Measurements from ENCODE around the gene HDGF. TPM values are rescaled to one million over a fixed set of nuclear protein-coding genes. Genes with fewer than 3 reads are reported as not detected.

HDGF gene
- total and polyA plus RNA-seq, 12 donors, result 69.8 to 202 (median 144) TPM

DNA sequence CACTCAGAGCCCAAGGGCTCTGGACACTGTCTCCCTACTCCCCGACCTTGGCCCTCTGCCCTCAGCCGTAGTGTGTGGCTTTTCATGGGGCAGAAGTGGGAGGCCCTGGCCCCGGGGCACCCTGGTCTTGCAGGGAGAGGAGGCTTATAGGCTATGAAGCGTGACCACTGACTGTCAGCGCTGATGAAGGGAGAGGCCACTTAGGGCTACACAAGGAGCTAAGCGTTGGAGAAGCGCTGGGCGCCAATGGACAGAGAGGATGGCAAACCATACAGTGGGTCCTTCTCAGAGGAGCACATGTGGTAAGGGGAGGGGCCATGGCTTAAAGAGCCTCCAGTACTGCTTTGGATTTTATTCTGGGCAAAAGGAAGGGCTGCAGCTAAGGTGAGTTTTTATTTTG is 54.0 kb downstream of the HDGF start:
- H3K4me1 ChIP-seq, result peaks cover 0 to 8% (median 3%) of the 10 kb centered on the region in 9 donors
- H3K9me3 ChIP-seq, result no peaks in the 10 kb centered on the region
- peaks cover 0 to 3% (median 0%) of the 10 kb centered on the region in 9 donors for H3K36me3 ChIP-seq
- intact Hi-C loops (cut with DNase I), result loop anchor here in 8 of 10 donors (10.0 kb wide), 5 partner anchors 63 to 227 kb away; partner anchors contain the start of genes NTRK1 (in 3 of the 8), INSRR (in 1 of the 8) and LRRC71 (in 1 of the 8)
- no peak overlapping the region for H3K4me3 ChIP-seq
- WGBS, 2 donors, result 83 to 86% methylated on average over 8 of the region's 8 CpGs
- TF ChIP-seq, protein P1, sequence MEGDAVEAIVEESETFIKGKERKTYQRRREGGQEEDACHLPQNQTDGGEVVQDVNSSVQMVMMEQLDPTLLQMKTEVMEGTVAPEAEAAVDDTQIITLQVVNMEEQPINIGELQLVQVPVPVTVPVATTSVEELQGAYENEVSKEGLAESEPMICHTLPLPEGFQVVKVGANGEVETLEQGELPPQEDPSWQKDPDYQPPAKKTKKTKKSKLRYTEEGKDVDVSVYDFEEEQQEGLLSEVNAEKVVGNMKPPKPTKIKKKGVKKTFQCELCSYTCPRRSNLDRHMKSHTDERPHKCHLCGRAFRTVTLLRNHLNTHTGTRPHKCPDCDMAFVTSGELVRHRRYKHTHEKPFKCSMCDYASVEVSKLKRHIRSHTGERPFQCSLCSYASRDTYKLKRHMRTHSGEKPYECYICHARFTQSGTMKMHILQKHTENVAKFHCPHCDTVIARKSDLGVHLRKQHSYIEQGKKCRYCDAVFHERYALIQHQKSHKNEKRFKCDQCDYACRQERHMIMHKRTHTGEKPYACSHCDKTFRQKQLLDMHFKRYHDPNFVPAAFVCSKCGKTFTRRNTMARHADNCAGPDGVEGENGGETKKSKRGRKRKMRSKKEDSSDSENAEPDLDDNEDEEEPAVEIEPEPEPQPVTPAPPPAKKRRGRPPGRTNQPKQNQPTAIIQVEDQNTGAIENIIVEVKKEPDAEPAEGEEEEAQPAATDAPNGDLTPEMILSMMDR (IDR thresholded peaks at IDR 0.05), result no peak
- peaks cover 0 to 51% (median 40%) of the 10 kb centered on the region in 7 donors for H3K27me3 ChIP-seq
- no peak overlapping the region for H3K27ac ChIP-seq
- ATAC-seq (no peak), DNase-seq (no peak)

DNA sequence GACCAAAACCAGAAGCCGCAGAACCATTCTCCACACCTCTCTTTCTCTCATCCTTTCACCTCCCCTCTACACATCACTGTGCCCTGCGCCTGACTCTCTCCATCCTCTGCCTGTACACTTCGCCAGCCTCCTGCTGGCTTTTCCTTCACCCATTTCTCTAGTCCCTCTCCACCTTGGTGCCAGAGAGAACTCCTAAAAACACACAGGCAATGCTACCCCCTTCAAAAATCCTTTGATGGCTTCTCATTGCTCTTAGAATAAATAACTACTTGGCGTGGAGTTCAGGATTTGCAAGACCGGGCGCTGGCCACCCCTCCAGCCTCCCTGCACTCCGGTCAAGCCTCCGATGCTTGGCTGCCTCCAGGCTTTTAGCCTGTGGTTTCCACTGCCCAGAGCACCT is 54.7 kb downstream of the HDGF start:
- ATAC-seq, result no peak
- no peak for DNase-seq
- Histone ChIP-seq H3K27me3 (peaks cover 0 to 52% (median 38%) of the 10 kb centered on the region in 7 donors), H3K27ac (no peak overlapping the region), H3K4me1 (peaks cover 0 to 14% (median 6%) of the 10 kb centered on the region in 9 donors), H3K9me3 (no peaks in the 10 kb centered on the region), H3K4me3 (no peak overlapping the region), H3K36me3 (peaks cover 0 to 3% (median 0%) of the 10 kb centered on the region in 9 donors)
- intact Hi-C loops (cut with DNase I), result loop anchor here in 8 of 10 donors (10.0 kb wide), 5 partner anchors 62 to 228 kb away; partner anchors contain the start of genes NTRK1 (in 3 of the 8), INSRR (in 1 of the 8) and LRRC71 (in 1 of the 8)
- 91 to 98% methylated on average over 8 of the region's 8 CpGs for WGBS, 2 donors
- TF ChIP-seq, protein P1 (IDR thresholded peaks at IDR 0.05), result no peak

DNA sequence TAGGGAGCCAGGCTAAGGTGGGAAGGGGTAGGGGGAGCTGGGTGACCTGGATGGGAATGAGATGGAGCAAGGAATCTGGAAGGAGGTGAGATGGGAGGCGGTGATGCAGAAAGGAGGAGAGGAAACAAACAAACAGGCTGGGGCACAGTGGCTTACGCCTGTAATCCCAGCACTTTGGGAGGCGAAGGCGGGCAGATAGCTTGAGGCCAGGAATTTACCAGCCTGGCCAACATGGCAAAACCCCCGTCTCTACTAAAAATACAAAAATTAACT is 56.8 kb downstream of the HDGF start:
- 94 to 98% methylated on average over 5 of the region's 5 CpGs for WGBS, 2 donors
- no peaks in the 10 kb centered on the region for H3K36me3 ChIP-seq
- H3K4me3 ChIP-seq, result no peak overlapping the region
- no peak for DNase-seq
- H3K4me1 ChIP-seq, result peaks cover 0 to 20% (median 11%) of the 10 kb centered on the region in 9 donors
- H3K9me3 ChIP-seq, result no peaks in the 10 kb centered on the region
- no peak overlapping the region for H3K27ac ChIP-seq
- intact Hi-C loops (cut with DNase I), result loop anchor here in 8 of 10 donors (10.0 kb wide), 5 partner anchors 60 to 230 kb away; partner anchors contain the start of genes NTRK1 (in 3 of the 8), INSRR (in 1 of the 8) and LRRC71 (in 1 of the 8)
- H3K27me3 ChIP-seq, result peaks cover 0 to 52% (median 39%) of the 10 kb centered on the region in 7 donors
- no peak for ATAC-seq
- TF ChIP-seq, protein P1 (IDR thresholded peaks at IDR 0.05), result no peak

DNA sequence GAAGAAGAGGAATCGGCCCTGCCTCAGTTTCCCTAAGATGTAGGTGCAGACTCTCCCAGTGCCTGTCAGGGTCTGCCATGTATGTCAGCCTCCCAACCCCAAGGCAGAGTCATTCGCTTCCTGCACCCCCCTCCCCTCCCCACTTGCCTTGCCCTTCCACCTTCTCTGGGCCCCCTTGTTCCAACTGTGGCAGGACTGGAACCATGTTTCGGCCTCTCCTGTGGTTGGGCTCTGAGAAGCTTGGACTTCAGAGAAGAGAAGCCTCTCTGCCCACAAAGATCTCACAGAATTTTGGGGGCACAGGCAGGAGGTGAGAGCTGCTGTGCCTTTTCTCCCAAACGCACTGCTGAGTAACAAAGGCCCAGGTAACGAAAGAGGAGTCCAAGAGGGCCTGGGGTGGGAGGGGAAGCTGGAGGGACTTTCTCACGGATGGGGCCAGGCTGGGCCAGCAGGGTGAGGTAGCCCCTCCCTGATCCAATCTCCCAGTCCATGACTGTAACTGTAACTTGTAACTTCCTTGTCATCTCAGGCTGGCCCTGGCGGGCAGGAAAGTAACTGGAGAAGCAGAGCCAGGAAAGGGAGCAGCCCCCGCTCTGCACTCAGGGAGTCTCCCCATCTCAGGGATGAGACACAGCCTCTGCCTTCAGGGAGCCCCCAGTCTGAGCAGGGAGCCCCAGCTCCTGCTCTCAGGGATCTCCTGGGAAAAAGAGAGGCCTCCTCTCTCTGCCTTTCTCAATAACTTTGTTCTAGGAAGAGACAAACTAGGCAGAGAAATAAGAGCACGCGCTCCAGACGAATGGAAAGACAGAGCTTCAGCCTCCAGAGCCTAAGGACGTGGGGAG is 57.4 kb downstream of the HDGF start:
- H3K36me3 ChIP-seq, result no peaks in the 10 kb centered on the region
- peaks cover 0 to 25% (median 16%) of the 10 kb centered on the region in 9 donors for H3K4me1 ChIP-seq
- peaks cover 0 to 53% (median 38%) of the 10 kb centered on the region in 7 donors for H3K27me3 ChIP-seq
- DNase-seq (no peak), ATAC-seq (no peak)
- TF ChIP-seq, protein P1 (IDR thresholded peaks at IDR 0.05), result no peak
- H3K27ac ChIP-seq, result no peak overlapping the region
- no peaks in the 10 kb centered on the region for H3K9me3 ChIP-seq
- no peak overlapping the region for H3K4me3 ChIP-seq
- intact Hi-C loops (cut with DNase I), result loop anchor here in 8 of 10 donors (10.0 kb wide), 5 partner anchors 59 to 231 kb away; partner anchors contain the start of genes NTRK1 (in 3 of the 8), INSRR (in 1 of the 8) and LRRC71 (in 1 of the 8)
- WGBS, 2 donors, result 82 to 85% methylated on average over 12 of the region's 12 CpGs
